ENCODE data around the gene PSMC1. TPM values are rescaled to one million over a fixed set of nuclear protein-coding genes. Genes with fewer than 3 reads are reported as not detected.

The PSMC1 gene
- total RNA-seq, 1 experiment from 2014 or later: 132 TPM

- intact Hi-C loops (cut with micrococcal nuclease): no loop called here
- Histone ChIP-seq H3K27me3 (ENCODE audit: insufficient read depth, low read length) (no peaks in the 10 kb centered on the region), H3K9ac (ENCODE audit: low read length) (no peak overlapping the region), H3K79me2 (ENCODE audit: insufficient read depth, low read length) (peaks cover 26% of the 10 kb centered on the region), H2AFZ (ENCODE audit: low read depth, low read length, poor library complexity, severe bottlenecking) (no peak overlapping the region), H3K4me2 (ENCODE audit: low read length) (no peak overlapping the region), H3K4me1 (ENCODE audit: control insufficient read depth in 1 of 2, insufficient read depth in 2 of 2, low read length in 2 of 2) (no peaks in the 10 kb centered on the region), H3K36me3 (ENCODE audit: control insufficient read depth in 1 of 2, insufficient read depth in 2 of 2, low read length in 2 of 2) (peaks cover 11 to 22% of the 10 kb centered on the region in 2 experiments; a peak in 3 of 4 replicates), H3K9me3 (ENCODE audit: control insufficient read depth in 1 of 2, insufficient read depth in 1 of 2, low read depth in 1 of 2, low read length in 2 of 2) (no peaks in the 10 kb centered on the region), H3K4me3 (replicated peaks in 1 of 2; ENCODE audit: low read depth in 1 of 2, low read length in 2 of 2) (no peak overlapping the region), H3K27ac (ENCODE audit: low read depth, low read length) (no peak overlapping the region), H3K9me2 (ENCODE audit: insufficient read depth) (no peaks in the 10 kb centered on the region), H4K20me1 (ENCODE audit: insufficient read depth) (no peaks in the 10 kb centered on the region)
- no peak for DNase-seq (ENCODE audit: low read depth, low spot score)
- RAD21 ChIA-PET (ENCODE audit: low non-redundant PET in 1 of 2, low total read pairs in 2 of 2, uncharacterized antibody in 2 of 2, unreplicated experiment in 2 of 2): no interaction called here
- CTCF ChIA-PET: no interaction called here
- POLR2A ChIA-PET: no interaction called here
- TF ChIP-seq EGR1 (IDR thresholded peaks at IDR 0.05; ENCODE audit: low read depth): no peak
- TF ChIP-seq YY1 (IDR thresholded peaks at IDR 0.05; ENCODE audit: extremely low read depth, insufficient replicate concordance, low read depth, low read length): no peak
- no peak for TF ChIP-seq POLR2A (IDR thresholded peaks at IDR 0.05; ENCODE audit: borderline replicate concordance, extremely low read depth, insufficient read depth, insufficient read length)
- no peak for TF ChIP-seq CBX3 (IDR thresholded peaks at IDR 0.05; ENCODE audit: low read depth)
- no peak for TF ChIP-seq ELF1 (IDR thresholded peaks at IDR 0.05; ENCODE audit: borderline replicate concordance, low read depth)
- no peak for TF ChIP-seq SIN3A (IDR thresholded peaks at IDR 0.05; ENCODE audit: low read depth)
- TF ChIP-seq JUND (IDR thresholded peaks at IDR 0.05): no peak
- TF ChIP-seq SRF (IDR thresholded peaks at IDR 0.05; ENCODE audit: low read depth): no peak
- TF ChIP-seq ZNF274 (IDR thresholded peaks at IDR 0.05; ENCODE audit: low read depth, low read length): no peak
- no peak for TF ChIP-seq RAD21 (IDR thresholded peaks at IDR 0.05; ENCODE audit: low read depth)
- no peak for TF ChIP-seq SP1 (IDR thresholded peaks at IDR 0.05; ENCODE audit: low read depth)
- no peak for TF ChIP-seq CTCF (IDR thresholded peaks at IDR 0.05 in 2 of 3, conservative IDR thresholded peaks at IDR 0.05 in 1 of 3; ENCODE audit: borderline replicate concordance in 1 of 3, insufficient read depth in 1 of 3, low read depth in 2 of 3, low read length in 2 of 3)
- TF ChIP-seq ZFX (IDR thresholded peaks at IDR 0.05): no peak
- TF ChIP-seq ZBTB33 (IDR thresholded peaks at IDR 0.05; ENCODE audit: extremely low read depth, insufficient replicate concordance, low read length): no peak
- no peak for TF ChIP-seq EZH2 (IDR thresholded peaks at IDR 0.05)
- no peak for TF ChIP-seq EZH2phosphoT487 (IDR thresholded peaks at IDR 0.05; ENCODE audit: borderline replicate concordance)
- TF ChIP-seq TCF7L2 (IDR thresholded peaks at IDR 0.05; ENCODE audit: borderline replicate concordance, extremely low read depth, insufficient read depth, insufficient read length): no peak
- TF ChIP-seq CEBPB (IDR thresholded peaks at IDR 0.05; ENCODE audit: low read depth): no peak
- TF ChIP-seq ATF3 (IDR thresholded peaks at IDR 0.05): no peak
- TF ChIP-seq FOSL1 (IDR thresholded peaks at IDR 0.05; ENCODE audit: low read depth): no peak
- BruUV-seq (replicated peaks): no TSS peak
- ATAC-seq: no peak
Measured at GRCh38 chr14:90317286-90317685, 60.9 kb downstream of the PSMC1 start.
